K562 (cell line): ENCODE measurements around the gene GLIS1.

ENCODE experiments used
- HDAC6 ChIP-seq: IDR thresholded peaks from 2 replicates; pipeline ENCODE4 v1.6.1; 2012; ENCODE audit warnings: low read depth, mild to moderate bottlenecking, control low read depth, inconsistent platforms, low read length, moderate library complexity
- PRDM10 ChIP-seq: fragments of 450-650 bp; IDR thresholded peaks from 2 replicates; pipeline ENCODE4 v1.6.1; 2018; ENCODE audit not compliant: partially characterized antibody
- TARDBP ChIP-seq: fragments of 450-650 bp; IDR thresholded peaks from 2 replicates; pipeline ENCODE4 v1.6.1; 2016

GRCh38 chr1:53535846-53536245 lies 203.1 kb downstream of the GLIS1 start:
- TF ChIP-seq PRDM10 (no peak), TARDBP (no peak), HDAC6 (no peak)
